Superior temporal gyrus (tissue), 1 donor: Measurements from ENCODE around the gene CISD1.

ENCODE experiments used
- DNase-seq: peaks from one replicate; pipeline ENCODE4 v3.0.0-alpha.2; 2016; ENCODE audit errors: extremely low spot score

The CISD1 gene

DNA sequence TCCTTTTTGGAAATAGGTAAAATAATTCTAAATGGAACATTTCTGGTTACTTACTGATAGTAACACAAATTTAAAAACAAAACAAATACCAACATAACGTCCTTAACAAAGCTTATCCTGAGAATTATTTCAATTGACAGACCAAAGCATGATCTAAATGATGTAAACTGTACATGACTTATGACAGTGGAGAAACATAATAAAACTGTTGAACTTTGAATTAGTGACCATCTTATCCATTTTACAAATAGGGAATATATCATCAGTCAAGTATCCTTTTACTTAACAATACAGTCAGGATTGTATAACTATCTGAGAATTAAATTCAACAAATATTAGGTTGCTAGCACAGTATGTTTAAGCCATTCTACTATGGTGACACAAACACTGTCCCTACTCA lies 3.7 kb upstream of the CISD1 start:
- DNase-seq = no peak

DNA sequence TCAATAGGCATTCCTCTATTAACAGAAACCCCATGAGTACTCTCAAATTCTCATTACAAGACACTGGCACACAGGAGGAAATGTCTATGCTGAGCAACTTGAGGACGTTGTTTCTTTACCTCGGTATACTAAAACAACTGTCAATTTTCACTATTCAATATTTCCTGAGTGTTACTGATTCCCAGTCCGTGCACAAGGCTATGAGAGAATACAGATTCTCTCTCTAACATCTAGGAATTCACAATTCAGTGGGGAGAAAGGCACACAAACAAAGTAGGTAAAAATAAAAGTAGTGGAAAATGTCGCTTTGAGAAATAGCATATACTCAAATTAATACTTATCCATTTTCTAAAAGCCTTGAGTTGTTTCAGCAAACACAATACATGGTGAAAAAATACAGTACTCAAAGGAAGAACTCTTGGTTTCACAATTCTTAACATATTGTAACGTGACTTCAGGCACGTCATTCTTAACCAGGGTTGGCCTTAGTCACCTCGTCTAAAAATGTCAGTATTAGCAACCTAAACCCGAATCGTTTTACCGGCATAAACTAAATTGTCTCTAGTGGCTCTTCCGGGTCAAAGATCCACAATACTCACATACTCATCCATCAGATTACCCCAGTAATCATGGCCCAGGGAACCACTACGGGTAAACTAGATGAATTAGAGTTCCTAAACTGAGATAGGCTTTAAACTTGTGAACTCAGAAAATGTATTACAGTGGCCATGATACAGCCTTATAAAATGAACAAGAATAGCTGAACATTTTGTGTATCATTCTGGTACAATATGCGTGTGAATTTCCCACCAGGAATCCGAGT lies 2.7 kb upstream of the CISD1 start:
- peak; percentile 42 for DNase-seq

DNA sequence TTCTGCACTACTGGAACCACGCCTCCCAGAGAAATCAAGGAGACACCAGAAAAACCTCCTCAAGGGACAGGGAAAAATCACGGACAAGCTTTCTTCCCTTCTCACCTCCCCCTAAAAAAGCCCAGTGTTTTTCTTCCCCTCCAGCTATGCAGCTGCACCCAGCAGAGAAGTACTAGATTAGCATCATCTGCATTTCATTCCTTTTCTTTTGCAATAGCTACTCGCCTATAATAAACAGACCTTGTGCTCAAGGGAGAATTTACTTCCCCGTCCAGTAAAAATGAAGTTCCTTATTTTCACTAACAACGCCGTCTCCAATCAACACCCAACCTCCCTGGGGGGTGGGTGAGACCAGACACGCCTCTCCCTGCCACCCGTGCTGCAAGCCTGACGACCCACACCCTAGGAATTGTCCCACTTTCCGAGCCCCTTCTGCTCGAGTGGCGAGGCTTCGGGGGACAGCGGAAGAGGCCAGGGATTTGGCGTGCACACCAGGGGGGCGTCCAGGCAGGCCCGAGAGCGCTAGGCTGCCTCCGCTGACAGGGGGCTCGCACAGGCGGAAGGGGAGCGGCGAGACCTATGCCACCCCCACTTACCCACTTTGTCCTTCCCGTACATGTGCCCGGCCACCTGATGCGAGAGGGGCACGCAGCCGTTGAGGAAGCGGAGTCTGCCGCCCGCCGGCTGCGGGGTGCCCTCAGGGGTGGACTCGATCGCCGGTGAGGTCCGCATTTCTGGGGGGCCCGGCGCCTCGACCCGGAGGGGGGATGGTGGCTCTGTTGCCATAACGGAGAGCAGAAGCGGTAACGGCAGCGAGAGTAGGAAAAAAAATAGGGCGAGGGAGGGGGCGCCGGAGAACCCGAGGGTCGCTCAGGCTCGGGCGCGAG lies 1.9 kb upstream of the CISD1 start:
- DNase-seq = peak; percentile 69

DNA sequence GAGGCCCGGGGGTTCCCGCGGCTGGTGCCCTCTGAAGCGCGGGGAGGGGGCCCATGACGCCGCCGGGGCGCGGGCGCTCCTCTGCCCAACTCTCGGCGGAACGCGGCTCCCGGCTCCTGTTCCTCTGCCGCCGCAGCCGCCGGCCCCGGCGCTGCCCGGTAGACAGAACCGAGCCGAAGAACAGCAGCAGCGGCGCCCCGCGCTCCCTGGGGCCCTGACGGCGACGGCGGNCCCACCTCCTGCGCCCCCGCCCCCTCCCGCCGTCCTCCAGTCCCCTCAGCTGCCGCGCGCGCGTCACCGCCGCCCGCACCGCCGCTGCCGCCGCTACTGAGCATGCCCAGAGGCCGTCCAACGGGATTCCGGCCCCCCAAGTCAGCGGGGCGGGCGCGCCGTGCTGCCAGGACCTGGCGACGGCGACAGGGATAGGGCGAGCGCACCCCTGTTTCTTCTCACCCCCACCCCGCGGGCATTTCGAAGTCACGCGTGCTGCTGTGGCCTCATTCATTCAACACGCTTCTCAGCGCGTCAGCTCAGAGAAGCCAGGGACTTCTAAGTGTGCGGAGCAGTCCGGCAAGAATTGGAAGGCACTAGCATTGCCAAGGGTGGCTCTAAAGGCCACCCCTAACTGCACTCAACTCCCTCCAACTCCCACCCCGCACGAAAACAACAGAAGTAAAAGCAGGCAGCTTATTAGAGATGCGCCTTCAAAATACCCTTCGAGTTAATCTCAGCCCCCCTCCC lies 1.1 kb upstream of the CISD1 start, which contains the start of gene IPMK:
Gene IPMK, minus strand, starts transcription at position 182 of the 741 bp plus-strand sequence. CDS start 283 bp downstream, outside the sequence.
- DNase-seq = peak; percentile 92

DNA sequence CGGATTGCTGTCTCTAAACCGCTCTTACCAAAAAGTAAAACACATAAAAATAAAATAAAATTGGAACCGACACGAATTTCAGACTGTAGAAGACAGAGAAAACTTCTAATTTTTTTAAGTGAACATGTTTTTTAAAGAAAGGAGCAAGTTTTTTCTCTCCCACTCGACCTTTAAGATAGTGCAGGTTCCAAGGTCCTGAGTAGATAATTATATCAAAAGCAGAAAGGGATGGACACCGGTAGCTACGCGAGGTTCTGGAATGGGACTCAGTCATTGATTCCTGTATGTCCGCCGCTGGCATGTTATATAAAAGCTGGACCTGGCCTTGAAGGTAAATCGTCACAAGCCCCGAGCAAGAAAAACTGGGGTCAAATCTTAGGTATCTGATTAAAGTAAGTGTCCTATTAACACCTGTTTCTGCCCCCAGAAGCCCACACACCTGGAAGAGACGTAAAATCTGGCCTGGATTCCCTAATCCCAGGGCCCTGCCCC lies 462 bp upstream of the CISD1 start:
- no peak for DNase-seq

DNA sequence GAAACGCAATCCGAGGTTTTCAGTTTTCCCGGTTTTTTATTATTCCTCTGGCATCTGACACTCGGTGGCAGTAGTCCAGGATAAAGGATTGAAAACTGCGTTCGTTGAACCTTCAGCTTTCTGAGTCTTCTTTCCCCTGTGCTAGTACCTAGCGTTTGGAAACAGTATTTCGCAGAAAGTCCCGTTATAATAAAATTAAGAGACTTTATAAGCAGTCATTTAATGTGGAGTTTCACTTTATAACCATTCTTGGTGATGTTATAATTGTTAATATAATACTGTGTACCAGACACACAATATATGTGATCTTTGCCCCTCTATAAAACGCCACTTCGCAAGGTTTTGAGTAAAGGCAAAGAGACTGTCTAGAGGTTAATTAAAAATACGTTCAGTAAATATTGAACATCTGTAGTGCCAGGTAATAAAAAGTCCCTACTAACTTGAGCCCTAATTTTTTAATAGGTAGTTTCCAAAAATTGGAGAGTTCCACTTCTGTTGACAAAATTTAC lies 874 bp downstream of the CISD1 start:
- DNase-seq = no peak

DNA sequence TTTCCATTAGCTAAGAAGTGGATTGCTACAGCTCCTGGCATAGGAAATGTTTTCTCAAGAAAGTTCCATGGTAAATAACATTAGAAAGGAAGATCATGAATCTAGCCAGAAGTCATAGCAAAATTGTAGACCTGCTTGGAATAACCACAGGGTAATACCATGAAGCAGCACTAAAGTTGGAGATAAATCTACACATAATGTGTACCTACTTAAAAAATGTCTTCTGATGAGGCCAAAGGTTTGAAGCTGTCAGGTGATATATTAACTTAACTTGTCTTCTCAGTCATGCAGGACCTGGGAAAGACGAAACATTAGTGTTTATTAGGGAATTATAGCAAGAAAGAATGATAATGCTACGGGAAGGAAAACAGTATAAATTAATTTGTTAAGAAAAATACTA lies 6.3 kb downstream of the CISD1 start:
- DNase-seq = no peak

DNA sequence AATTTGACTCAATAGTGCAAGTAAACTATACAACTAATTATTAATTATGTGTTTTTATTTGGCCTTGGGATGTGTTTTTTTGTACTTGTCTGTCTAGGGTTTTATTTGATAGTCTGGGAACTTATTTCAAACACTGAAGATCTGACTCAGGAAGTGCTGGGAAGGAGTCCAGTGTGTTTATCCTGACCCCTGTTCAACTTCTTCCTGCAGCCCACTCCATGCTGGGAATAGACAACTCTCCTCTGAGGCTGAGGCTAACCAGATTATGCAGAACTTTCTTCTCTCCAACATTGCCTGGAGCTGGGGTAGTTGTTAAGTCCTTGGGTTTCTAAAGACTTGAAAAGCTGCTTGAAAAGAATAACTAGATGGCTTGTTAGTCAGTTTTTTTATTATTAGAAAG lies 6.9 kb downstream of the CISD1 start:
- no peak for DNase-seq

DNA sequence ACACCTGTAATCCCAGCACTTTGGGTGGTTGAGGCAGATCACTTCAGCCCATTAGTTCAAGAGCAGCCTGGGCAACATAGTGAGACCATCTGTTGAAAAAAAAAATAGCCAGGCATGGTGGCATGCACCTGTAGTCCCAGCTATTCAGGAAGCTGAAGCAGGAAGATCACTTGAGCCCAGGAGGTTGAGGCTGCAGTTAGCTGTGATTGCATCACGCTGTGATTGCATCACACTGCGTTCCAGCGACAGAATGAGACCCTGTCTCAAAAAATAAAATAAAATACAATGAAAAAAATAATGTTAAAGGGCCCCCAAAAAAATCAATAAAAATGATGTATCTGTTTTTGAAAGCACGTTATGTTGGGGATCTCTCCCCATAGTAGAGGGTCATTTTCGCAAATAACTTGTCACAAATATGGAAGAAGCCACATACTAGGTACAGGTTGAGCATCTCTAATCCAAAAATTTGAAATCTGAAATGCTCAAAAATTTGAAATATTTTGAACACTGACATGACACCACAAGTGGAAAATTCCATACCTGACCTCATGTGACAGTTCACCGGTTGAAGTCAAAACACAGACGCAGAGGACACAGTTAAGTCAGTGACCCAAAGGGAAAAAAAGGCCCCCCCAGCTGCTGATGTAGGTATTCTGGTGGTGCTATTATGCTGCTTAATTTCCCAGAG lies 9.5 kb downstream of the CISD1 start:
- DNase-seq = no peak

DNA sequence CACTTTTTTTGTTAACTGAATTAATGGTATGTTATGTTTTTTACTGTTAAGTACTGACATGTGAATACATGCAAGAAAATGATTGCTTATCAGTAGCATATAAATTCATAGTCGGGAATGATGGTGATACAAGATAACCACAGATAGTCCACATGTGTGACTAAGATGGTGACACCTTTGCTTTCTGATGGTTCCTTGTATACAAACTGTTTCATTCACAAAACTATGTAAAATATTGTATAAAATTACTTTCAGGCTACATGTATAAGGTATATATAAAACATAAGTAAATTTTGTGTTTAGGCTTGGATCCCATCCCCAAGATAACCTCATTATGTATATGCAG lies 10.0 kb downstream of the CISD1 start:
- no peak for DNase-seq

DNA sequence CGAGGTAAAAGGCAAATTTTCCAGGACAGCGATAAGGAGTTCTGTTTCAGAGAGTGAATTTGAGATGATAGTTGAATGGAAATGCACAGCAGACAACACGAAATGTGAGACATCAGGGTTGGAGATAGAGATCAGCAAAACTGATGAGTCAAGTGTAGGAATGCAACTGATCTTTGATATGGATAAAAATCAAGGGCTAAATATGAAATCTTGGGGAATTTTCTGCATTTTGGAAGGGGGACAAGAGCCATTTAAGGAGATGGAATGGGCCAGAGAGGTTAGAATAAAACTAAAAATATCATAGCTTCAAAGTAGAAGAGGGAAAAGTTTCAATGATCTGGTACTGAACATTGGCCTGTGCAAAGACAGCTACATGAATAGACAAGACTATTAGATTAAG lies 11.5 kb downstream of the CISD1 start:
- DNase-seq = no peak

DNA sequence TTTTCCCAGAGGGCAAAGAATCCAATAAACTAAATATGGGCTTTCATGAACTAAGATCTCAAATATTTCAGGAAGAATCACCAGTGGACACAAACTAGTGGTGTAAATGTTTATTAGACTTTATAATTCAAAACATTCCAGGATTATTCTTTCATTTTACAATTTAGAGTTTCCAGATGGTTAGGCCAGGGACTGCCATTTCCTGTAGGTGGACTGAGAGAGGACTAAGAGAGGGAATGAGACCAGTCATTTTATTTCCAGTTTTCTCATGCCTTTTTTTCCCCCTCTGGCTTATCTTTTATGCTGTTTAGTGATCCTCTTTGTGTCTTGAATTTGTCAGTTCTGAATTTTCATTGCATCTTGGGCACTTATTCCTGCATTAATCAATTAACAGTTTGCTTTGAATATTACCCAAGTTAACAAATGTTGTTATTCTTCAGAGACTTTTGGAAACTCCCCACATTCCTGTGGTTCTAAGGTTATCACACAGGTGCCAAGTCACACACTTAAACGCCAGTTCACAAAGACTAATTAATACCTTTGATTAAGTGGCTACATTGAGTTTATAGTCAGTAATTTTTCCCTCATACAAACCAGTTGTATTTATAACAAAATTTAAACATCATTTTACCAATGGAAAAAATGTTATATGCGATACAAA lies 12.3 kb downstream of the CISD1 start:
- DNase-seq = no peak

DNA sequence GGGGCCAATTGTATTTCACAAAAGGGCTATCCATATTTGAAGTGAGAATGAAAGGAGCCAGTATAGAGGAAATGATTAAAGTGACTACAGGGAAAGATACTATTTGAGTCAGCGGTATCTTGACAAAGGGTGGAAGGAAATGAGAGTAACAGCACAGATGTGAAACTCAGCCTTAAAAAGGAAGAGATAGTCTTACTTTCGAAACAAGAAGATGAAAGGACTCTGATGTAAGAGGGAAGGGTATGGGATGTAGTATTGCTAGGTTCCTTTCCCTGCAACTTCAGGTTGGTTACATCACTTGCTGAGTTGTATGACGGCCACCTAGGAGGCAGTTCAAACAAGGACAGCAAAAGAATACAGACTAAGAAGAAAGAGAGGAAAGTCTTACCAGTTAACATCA lies 13.7 kb downstream of the CISD1 start:
- DNase-seq = no peak

DNA sequence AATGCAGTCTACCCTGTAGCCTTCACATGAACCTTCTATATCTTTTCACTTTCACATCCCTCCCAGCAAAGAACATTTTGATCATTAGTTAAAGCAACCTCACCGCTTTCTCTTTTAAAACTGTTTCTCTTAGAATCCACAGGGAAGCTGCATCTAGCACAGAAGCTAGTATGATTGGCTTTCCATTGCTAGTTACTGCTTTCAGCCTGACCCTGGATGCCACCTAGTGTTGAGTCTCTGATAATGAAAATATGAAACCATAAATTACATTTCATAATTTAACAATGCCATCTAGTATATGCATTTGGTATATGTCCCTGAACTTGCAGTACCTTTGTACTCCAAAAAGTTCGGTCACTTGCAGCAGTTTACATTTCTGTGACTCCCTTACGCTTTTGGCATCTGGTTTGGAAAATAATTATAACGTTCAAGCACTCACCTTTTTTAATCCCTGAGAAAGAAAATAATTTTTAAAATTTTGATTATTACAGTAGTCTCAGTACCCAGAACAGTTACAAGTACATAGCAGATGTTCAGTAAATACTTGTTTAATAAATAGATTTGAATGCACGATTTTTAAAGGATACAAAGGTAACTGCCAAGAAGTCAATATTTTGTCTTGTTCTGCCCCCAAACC lies 22.7 kb downstream of the CISD1 start:
- peak; percentile 70 for DNase-seq

DNA sequence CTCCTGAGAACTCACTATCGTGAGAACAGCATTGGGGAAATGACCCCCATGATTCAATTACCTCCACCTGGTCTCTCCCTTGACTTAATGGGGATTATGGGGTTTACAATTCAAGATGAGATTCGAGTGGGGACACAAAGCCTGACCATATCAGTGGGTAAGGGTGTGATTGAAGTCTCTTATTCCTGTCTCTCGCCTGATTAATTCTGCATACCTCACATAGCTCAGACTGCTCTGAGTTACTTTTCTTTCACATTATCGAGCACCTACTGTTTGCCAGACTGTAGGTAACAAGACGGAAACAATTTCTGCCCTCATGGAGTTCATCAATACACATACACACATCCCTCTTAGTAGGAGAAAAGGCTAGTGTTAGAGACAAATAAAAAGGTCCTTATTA lies 25.0 kb downstream of the CISD1 start:
- no peak for DNase-seq

DNA sequence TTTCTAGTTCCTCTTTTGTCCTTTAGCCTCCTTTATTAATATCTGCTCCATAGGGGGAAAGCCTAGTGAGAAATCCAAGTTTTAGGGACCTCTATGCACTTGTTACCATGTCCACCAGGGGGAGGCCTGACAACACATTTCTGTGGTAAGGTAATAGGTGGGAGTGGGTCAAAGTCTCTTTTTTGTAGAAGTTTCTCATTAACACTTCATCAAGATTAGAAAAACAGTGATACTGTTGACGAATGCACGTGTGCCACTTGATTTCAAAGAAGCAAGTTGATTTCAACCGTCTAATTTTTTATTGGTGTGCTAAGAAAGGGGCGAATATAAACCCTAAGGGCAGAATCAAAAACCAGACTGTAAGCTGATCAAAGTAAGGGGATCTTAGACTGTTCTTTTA lies 30.6 kb downstream of the CISD1 start:
- DNase-seq = peak; percentile 76

DNA sequence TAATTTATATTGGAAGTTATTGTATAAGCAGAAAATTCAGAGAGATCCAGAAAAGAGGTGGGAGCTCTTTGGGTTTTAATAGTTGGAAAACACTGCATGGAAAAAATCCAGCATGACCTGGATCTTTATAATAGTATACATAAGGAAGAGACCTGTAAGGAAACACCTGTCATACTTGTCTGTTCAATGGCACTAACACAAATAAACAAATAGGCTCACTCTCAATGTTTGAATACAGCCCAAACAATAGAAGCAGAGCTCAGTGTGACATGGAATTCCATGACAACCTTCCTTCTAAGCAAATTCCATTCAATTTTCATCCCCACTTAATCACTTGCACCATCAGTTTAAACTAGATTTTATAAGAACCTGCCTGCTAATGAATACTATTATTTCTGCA lies 31.7 kb downstream of the CISD1 start:
- DNase-seq = no peak

DNA sequence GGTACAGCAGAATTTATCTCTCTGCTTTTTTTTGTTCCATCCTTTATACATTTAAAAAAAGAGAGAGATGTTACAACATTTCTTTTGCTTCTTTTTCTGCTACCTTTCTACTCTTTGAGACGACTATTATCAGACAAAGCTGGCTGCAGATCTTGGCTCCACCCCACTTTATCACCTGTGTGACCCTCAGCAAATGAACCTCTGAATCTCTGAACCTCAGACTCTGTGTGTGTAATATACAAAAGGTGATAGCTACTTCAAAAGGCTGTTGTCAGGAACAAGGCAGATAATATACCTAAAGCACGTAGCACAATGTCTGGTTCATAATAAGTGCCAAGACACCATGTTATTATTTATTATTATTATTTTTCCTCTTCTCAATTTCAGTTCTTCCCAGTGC lies 33.3 kb downstream of the CISD1 start:
- no peak for DNase-seq

DNA sequence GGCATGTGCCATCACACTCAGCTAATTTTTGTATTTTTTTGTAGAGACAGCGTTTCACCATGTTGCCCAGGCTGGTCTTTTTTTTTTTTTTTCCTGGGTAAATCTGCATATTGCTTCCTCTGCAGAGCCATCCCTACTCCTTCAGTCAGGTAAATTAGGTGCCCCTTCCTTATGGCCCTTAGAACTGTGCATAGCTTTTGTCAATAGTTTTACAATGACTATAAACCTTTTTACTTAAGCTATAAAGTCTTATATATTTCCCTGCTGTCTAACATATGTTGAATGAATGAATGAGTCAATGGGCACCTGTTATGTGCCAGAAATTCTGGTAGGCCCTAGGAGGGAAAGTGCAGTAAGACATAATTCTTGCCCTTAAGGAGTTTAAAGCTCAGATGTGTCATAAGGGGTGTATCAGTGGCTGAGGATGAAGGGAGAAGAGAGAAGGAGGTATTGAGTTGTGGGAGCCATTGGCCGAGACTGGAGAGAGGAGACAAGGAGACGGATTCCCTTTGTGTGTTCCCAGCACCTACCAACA lies 35.2 kb downstream of the CISD1 start:
- no peak for DNase-seq

DNA sequence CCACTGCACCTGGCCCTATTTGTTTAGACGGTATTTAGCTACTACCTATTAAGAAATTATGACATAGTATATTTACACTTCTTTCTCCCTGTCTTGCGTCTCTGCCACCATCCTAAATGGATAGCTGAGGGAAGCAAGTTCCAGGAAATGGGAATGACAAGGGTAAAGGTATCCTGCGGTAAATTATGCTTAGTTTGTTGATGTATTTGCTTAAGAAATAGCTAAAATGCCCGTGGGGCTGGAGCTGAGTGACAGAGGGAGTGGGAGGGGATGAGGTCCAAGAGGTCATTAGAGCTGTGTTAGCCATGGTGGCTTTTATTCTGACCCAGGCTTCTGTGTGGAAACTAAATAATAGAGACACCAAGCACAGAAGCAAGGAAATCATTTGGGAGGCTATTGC lies 36.9 kb downstream of the CISD1 start:
- DNase-seq = no peak
